ENCODE data around the gene HAUS8.
A peak's percentile ranks its signal among the peaks of the same experiment; 100 is the strongest.
"Not testable (repeated sequence)": the region's sequence is repeated elsewhere in the genome, so short reads cannot be mapped to it uniquely, and the experiment has no call there.

The HAUS8 gene, protein sequence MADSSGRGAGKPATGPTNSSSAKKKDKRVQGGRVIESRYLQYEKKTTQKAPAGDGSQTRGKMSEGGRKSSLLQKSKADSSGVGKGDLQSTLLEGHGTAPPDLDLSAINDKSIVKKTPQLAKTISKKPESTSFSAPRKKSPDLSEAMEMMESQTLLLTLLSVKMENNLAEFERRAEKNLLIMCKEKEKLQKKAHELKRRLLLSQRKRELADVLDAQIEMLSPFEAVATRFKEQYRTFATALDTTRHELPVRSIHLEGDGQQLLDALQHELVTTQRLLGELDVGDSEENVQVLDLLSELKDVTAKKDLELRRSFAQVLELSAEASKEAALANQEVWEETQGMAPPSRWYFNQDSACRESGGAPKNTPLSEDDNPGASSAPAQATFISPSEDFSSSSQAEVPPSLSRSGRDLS

DNA sequence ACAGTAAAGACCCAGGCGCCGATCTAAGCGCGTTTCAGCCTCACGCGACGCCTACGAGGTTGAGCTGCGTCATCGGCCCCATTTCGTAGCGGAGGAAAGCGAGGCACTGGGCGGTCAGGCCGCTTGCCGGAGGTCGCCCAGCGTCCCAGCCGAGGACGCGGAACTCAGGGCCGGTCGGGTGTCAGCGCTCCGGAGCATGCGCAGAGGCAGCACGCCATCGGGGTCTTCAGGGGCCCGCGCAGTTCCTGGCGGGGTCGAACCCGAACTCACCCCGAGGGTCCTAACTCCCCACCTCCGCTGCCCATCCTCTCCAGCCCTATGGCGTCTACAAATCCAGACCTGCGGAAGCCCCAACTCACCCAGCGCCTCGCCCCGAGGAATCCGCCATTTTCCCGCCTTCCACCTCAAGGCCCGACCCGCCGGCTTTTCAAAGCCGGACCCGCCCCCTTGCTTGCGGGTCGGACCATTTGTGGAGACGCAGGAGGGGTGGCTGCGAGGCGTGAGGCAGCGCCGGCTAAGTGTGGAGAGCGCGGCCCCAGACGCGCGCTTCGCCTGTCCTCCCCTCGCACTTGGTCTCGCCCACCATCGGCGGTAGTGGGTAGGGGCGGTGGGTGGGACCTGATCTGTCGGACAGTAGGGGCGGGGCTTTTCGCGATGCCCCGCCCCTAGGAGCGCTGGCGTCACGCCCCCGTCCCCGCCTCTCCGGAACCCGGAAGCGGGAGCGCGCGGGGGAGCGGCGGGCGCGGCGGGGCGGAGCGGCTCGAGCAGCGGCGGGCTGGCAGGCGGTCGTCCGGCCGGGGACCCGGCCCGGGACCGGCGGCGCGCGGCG lies at the start of gene HAUS8, which contains the start of gene MYO9B:
Gene HAUS8 (minus strand): TSS at position 418 of the 829 bp plus-strand sequence. CDS start 30 bp downstream, at position 388.
Gene MYO9B (plus strand): TSS at position 743 of the 829 bp plus-strand sequence. CDS start 25,941 bp downstream, outside the sequence.
- peak; percentile 93 for DNase-seq

- DNase-seq = no peak
These were observed 48.8 kb upstream of the HAUS8 start for GRCh38 chr19:17124025-17124424.

- no peak for DNase-seq
These were observed 47.8 kb upstream of the HAUS8 start for GRCh38 chr19:17123041-17123440.

DNA sequence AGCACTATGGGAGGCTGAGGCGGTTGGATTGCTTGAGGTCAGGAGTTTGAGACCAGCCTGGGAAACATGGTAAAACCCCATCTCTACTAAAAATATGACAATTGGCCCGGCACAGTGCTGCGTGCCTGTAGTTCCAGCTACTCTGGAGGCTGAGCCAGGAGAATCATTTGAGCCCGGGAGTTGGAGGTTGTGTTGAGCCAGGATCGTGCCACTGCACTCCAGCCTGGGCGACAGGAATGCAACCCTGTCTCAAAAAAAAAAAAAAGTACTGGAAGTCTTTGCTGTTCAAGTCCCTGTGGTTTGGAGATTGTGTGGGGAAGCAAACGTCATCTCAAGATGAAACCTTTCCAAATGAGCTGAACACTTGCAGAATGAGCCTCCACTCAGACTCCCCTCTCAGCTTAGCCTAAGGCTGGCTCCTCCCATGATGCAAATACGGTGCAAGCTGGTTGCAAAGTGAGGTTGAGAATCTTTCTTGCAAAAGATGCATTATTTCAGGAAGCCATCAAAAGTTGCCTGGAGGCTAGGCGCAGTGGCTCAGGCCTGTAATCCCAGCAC lies 46.6 kb upstream of the HAUS8 start:
- no peak for DNase-seq

- DNase-seq = no peak
These were observed 43.7 kb upstream of the HAUS8 start for GRCh38 chr19:17118957-17119356.

- DNase-seq = no peak
These were observed 41.9 kb upstream of the HAUS8 start for GRCh38 chr19:17116996-17117702.

DNA sequence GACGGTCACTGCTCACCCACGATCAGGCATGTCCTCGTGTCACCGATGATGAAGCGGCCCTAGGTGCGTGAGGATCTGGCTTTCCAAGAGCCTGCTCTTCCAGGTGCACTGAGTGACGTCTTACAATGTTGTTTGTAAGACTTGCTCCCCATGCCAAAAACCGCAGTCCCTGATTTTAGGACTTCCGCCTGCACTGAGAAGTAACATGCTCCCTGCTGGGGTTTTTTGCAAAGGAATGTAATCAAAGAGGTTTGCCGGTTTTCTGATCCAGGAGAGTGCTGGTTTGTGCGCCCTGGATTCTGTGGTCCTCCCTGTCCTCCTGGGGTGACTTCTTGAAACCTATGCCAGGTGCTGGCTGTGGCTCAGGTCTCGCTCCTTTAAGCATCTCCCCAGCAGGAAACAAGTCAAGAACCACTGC lies 39.2 kb upstream of the HAUS8 start:
- no peak for DNase-seq

DNA sequence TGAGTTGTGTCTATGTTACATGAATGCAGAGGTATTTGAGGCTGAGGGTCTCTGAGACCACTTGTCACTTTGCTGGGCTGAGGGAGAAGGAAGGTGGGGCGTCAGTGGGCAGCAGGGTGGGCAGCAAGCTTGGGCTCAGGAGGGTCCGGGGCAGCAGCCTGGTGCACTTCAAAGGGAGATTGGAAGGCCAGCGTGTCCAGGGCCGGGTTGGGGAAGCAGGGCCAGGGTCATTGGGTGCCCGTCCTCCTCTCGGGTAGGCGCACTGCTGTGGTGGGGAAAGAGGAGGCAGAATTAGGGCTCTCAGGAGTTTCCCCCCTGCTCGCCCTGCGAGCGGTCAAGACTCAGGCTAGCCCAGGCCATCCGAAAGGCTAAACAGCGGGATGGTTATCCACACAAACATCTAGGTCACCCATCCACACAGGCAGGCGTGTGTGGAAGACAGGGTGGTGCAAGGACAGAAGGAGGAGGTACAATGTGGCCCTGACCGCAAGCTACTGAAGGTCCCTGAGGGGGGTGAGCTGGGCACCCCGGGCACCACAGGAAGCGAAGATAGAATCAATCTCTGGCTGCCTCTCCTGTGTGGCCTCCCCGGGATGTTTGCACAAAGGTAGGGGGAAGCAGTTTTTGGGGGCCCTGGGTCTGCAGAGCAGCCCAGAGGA lies 38.0 kb upstream of the HAUS8 start:
- DNase-seq = no peak

- no peak for DNase-seq
These were observed 37.4 kb upstream of the HAUS8 start for GRCh38 chr19:17112700-17113099.

GRCh38 chr19:17112271-17112670 lies 37.0 kb upstream of the HAUS8 start:
- DNase-seq = no peak

DNA sequence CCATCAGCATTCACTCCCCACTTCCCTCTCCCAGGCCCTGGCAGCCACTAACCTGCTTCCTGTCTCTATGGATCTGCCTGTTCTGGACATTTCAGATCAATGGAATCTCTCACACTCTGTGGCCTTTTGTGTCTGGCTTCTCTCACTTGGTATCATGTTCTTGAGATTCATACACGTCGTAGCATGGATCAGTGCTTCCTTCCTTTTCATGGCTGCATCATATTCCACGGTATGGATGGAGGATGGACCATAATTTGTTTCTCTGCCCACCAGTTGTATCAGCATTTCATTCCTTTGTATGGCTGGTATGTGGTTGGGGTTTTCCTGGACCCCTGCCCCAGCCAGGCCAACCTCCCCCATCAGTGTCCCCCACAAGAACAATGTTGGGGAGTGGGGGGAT lies 36.5 kb upstream of the HAUS8 start:
- DNase-seq = no peak

GRCh38 chr19:17110599-17110966 lies 35.3 kb upstream of the HAUS8 start:
- no peak for DNase-seq

DNA sequence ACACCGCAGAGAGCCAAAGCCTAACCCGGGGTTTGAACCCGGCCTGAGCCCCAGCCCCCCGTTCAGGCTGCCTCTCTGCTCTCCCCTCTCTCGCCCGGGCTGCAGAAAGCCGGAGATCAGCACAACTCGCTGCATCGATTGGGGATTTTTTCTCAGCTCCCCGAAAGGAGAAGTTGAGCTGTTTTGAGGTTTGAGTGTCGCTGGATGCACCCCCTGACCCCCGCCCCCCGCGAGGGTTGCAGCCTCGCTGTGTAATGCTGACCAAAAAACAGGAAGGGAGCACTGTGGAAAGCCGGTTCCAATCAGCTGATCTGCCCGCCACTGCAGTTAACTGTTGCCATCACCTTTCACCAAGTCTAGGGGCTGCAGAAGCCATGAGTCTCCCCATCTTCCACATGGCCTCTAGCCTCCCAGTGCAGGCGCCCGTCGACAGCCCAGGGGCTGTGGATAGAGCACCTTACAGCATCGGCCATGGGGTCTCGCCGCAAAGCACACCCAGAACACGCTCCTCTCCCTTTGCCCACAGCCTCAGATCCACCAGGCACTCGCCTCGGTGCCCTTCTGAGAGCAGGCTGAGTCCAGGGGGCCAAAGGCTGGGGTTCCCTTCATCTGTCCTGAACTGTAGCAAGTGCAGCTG lies 34.8 kb upstream of the HAUS8 start:
- DNase-seq = no peak

DNA sequence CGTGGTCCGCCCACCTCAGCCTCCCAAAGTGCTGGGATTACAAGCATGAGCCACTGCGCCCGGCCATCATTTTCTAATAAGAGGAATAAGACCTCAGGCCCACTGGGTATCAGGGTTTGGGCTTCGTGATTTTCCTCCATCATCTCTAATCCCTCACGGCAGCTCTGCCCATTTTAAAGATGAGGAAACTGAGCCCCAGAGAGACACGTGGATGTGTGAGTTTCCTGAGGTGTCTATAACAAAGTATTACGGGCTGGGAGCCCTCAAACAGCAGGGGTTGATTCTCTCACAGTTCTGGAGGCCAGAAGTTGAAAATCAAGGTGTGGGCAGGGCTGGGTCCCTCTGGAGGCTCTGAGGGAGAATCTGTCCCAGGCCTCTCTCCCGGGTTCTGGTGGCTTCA lies 34.0 kb upstream of the HAUS8 start:
- DNase-seq = no peak

DNA sequence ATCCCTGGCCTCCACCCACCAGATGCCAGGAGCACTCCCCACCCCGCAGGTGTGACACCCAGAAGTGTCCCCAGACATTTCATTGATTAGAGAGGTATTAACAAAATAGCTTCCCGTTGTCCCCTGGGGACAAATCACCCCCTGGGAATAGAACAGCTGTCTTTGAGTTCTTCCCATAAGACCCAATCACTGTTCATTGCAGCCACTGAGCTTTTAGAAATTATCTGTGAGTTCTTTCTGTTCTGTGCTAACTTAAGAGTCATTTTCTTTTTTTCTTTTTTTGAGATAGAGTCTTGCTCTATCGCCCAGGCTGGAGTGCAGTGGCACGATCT lies 33.2 kb upstream of the HAUS8 start:
- no peak for DNase-seq

DNA sequence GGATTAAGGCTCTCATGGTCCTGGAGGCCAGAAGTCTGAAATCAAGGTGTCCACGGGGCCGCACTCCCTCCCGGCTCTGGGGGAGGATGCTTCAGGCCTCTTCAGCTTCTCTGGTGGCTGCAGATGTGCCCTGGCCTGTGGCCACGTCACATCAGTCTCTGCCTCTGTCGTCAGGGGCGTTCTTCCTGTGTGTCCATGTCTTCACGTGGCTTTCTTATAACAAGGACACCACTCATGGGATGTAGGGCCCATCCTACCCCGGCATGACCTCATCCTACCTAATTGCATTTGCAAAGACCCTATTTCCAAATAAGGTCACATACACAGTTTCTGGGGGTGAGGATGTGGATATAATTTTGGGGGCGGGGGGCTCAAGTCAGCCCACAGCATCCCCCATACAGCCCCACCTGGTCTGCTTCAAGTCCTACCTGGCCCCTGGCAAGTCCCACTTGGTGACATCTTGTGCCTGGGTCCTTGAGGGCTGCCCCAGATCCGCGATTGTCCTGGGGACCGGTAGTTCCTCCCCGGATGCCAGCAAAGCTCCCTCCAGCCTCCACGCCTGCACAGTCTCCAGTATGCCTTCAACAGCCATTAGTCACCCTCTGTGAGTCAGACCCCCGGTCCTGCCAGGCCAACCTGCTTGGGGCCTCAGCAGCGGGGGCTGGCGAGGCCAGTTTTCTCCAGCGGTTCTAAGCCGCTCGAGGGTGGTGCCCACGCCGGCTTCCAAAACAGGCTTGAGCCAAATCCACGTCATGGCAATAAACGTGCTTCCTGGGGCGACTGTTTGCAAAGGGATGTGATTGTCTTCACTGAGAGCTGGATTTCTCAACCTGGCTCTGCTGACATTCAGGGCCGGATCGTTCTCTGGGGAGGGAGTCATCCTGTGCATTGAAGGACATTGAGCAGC lies 32.5 kb upstream of the HAUS8 start:
- DNase-seq = no peak

- DNase-seq = not testable (repeated sequence)
These were observed 31.7 kb upstream of the HAUS8 start for GRCh38 chr19:17106964-17107363.

GRCh38 chr19:17105556-17105955 lies 30.3 kb upstream of the HAUS8 start:
- no peak for DNase-seq

DNA sequence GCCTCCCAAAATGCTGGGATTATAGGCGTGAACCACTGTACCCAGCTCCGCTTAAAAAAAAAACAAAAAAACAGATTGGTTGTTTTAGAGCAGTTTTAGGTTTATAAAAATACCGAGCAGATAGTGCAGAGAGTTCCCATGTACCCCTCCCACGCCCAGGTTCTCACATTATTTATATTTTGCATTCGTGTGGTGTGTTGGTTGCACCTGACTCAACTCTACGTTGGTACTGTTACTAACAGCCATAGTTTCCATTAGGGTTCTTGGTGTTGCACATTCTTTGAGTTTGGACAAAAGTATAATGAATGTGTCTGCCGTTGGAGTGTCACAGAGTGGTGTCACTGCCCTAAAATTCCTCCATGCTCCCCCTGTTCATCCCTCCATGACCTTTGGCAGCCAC lies 29.4 kb upstream of the HAUS8 start:
- DNase-seq = no peak

- DNase-seq = no peak
These were observed 27.9 kb upstream of the HAUS8 start for GRCh38 chr19:17103177-17103576.
